ENCODE measurements around the gene GNG12.

DNA sequence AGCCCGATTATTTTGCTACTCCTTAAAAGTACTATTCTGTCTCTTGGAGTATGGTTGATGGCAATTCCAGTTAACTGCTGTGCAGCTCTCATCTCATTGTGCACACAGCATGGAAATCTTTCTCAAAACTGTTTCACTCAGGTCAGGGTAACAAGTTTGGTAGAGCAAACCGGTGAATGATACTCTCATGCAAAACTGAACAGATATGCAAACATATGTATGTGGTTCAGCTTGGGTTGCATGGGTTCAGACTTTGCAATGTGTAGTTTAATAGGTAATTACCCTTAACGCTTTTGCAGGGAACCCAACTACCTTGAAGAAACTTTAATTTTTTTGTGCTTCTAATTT is 146.1 kb downstream of the GNG12 start:
- no peak for TF ChIP-seq NFYB (CRISPR knock-in tag; conservative IDR thresholded peaks at IDR 0.05; ENCODE audit: low read depth)
- no peak for TF ChIP-seq CTCF (IDR thresholded peaks at IDR 0.05)
- no peak for TF ChIP-seq ZNF416 (CRISPR knock-in tag; IDR thresholded peaks at IDR 0.05)
- TF ChIP-seq, protein P1, sequence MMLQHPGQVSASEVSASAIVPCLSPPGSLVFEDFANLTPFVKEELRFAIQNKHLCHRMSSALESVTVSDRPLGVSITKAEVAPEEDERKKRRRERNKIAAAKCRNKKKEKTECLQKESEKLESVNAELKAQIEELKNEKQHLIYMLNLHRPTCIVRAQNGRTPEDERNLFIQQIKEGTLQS (CRISPR knock-in tag; conservative IDR thresholded peaks at IDR 0.05): no peak
- TF ChIP-seq, protein P2, sequence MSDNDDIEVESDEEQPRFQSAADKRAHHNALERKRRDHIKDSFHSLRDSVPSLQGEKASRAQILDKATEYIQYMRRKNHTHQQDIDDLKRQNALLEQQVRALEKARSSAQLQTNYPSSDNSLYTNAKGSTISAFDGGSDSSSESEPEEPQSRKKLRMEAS (CRISPR knock-in tag; IDR thresholded peaks at IDR 0.05): no peak
- TF ChIP-seq, protein P3, sequence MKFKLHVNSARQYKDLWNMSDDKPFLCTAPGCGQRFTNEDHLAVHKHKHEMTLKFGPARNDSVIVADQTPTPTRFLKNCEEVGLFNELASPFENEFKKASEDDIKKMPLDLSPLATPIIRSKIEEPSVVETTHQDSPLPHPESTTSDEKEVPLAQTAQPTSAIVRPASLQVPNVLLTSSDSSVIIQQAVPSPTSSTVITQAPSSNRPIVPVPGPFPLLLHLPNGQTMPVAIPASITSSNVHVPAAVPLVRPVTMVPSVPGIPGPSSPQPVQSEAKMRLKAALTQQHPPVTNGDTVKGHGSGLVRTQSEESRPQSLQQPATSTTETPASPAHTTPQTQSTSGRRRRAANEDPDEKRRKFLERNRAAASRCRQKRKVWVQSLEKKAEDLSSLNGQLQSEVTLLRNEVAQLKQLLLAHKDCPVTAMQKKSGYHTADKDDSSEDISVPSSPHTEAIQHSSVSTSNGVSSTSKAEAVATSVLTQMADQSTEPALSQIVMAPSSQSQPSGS (CRISPR knock-in tag; IDR thresholded peaks at IDR 0.05; ENCODE audit: borderline replicate concordance, low read depth): no peak
- TF ChIP-seq SMAD3 (CRISPR knock-in tag; IDR thresholded peaks at IDR 0.05; ENCODE audit: borderline replicate concordance): no peak
- TF ChIP-seq NR2C2 (CRISPR knock-in tag; IDR thresholded peaks at IDR 0.05): no peak
- TF ChIP-seq CREB1 (CRISPR knock-in tag; IDR thresholded peaks at IDR 0.05): no peak
- TF ChIP-seq TEAD1 (CRISPR knock-in tag; IDR thresholded peaks at IDR 0.05): no peak
- no peak for TF ChIP-seq ZNF232 (CRISPR knock-in tag; IDR thresholded peaks at IDR 0.05)
- TF ChIP-seq ZNF532 (CRISPR knock-in tag; IDR thresholded peaks at IDR 0.05; ENCODE audit: borderline replicate concordance): no peak
